Stomach (tissue), 4 donors: Measurements from ENCODE around the gene URB1.

ENCODE experiments used
- CTCF ChIP-seq, 7 experiments: fragments of 450-650 bp in 4 of 7; fragments of 200-600 bp in 3 of 7; sonication (generic) in 3 of 7; IDR thresholded peaks; one replicate each; pipeline ENCODE4 v1.5.1; 2016 to 2019; ENCODE audit warnings: antibody characterized with exemption in 7 of 7, control low read depth in 2 of 7, mild to moderate bottlenecking in 1 of 7
- EP300 ChIP-seq: sonication (generic); formaldehyde crosslinking; IDR thresholded peaks from one replicate; pipeline ENCODE4 v1.6.1; 2017; ENCODE audit warnings: antibody characterized with exemption

DNA sequence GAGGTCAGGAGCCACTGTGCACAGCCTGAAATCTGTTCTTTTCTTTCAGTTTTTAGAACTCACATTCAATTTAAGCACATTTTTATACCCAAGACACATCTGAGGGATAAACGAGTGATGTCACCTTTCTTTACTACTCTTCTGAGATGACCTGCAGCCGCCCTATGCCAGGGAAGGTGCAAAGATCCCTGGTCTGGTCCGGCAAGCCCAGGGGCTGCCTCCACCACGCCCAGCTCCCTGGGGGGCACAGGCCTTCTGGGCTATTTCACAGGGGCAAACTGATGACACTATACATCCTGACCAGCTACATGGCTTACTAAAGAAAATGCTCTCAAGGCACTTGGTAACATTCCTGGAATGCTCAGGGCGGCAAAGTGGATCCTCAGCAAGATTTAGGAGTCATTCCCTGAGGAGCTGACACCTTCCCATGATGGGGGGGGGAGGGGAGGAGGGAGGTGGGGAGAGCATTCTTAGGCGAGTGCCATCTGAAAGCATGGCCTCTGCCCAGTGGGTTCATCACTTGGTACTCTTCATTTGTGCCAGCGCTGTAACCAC is 82.8 kb downstream of the URB1 start:
- TF ChIP-seq EP300 (no peak), CTCF (IDR thresholded peaks at IDR 0.05) (no peak)
